Measurements from ENCODE around the gene UBQLN4. TPM values are rescaled to one million over a fixed set of nuclear protein-coding genes. Genes with fewer than 3 reads are reported as not detected.

UBQLN4 gene
- total and polyA plus RNA-seq, 2 of the 4 experiments (the other 2 are of a cell fraction) = 8.8 to 21.6 TPM

- TF ChIP-seq CHD1 (IDR thresholded peaks at IDR 0.05; ENCODE audit: low read depth, low read length) = no peak
These were observed 63.4 kb downstream of the UBQLN4 start (continued) for GRCh38 chr1:155990005-155990739.

GRCh38 chr1:155989242-155990004, 64.2 kb downstream of the UBQLN4 start:
- no peak overlapping the region for H2BK5ac ChIP-seq (ENCODE audit: low read depth, low read length, poor library complexity, severe bottlenecking)
- H2AK5ac ChIP-seq (ENCODE audit: low read depth, low read length) = peak overlapping the region; percentile 84
- peak overlapping the region; percentile 78; the same call in 1 of the 3 replicates for H2BK15ac ChIP-seq (ENCODE audit: low read depth, low read length)
- TF ChIP-seq RAD21 (IDR thresholded peaks at IDR 0.05; ENCODE audit: low read length) (peak; percentile 98), USF2 (IDR thresholded peaks at IDR 0.05; ENCODE audit: low read depth, low read length) (no peak), CTCF (conservative IDR thresholded peaks at IDR 0.05; ENCODE audit: low read depth, low read length) (peak; percentile 95), CEBPB (IDR thresholded peaks at IDR 0.05; ENCODE audit: low read depth, low read length) (no peak), SMC3 (IDR thresholded peaks at IDR 0.05; ENCODE audit: low read depth, low read length) (peak; percentile 89), POLR2A (IDR thresholded peaks at IDR 0.05; ENCODE audit: low read depth, low read length) (peak; percentile 57; the same call in 1 of the 2 replicates), BHLHE40 (IDR thresholded peaks at IDR 0.05; ENCODE audit: low read depth, low read length) (no peak)
- no peaks in the 10 kb centered on the region for H4K20me1 ChIP-seq (ENCODE audit: insufficient read depth, low read length)
- H3K9me3 ChIP-seq (ENCODE audit: control insufficient read depth, insufficient read depth, low read length) = no peaks in the 10 kb centered on the region
- WGBS, 2 experiments (ENCODE audit: extremely low coverage in 2 of 2, insufficient read length in 1 of 2) = 20% methylated on average over 6 of the region's 9 CpGs; no CpG with 5 or more reads in 1 of the 2 experiments
- H3K4ac ChIP-seq (ENCODE audit: low read depth, low read length) = peak overlapping the region; percentile 89
- peak overlapping the region; percentile 8; the same call in 1 of the 2 replicates for H3K27ac ChIP-seq (ENCODE audit: insufficient read depth, low read length)
- peak overlapping the region; percentile 13; the same call in 1 of the 2 replicates for H3K23ac ChIP-seq (ENCODE audit: low read depth, low read length)
- no peaks in the 10 kb centered on the region for H3K27me3 ChIP-seq (ENCODE audit: control insufficient read depth, insufficient read depth, low read length)
- H3K56ac ChIP-seq (ENCODE audit: extremely low read depth, insufficient read depth, low read length) = no peak overlapping the region
- H3K4me3 ChIP-seq (ENCODE audit: insufficient read depth, low read depth, low read length) = no peak overlapping the region
- in situ Hi-C loops (cut with MboI; ENCODE audit: low sequenced_read_pairs) = loop anchor here (5.0 kb wide), 1 partner anchor 52 kb away; no protein-coding TSS in a partner anchor
- peaks cover 10% of the 10 kb centered on the region for H3K4me1 ChIP-seq (ENCODE audit: control insufficient read depth, insufficient read depth, low read length)
- peak overlapping the region; percentile 80 for H2AK9ac ChIP-seq (replicated peaks; ENCODE audit: low read depth, low read length, poor library complexity)
- H4K5ac ChIP-seq (ENCODE audit: low read depth, low read length) = peak overlapping the region; percentile 73; the same call in 1 of the 2 replicates
- peak overlapping the region; percentile 17 to 91; a peak in 2 of 4 replicates for H4K8ac ChIP-seq (ENCODE audit: low read depth in 2 of 2, low read length in 2 of 2)
- POLR2A ChIA-PET (ENCODE audit: unreplicated experiment) = interaction anchor here (0.6 kb wide), 1 partner anchor 21 kb away, joined by 3 read pairs; no protein-coding TSS in a partner anchor
- H3K36me3 ChIP-seq (ENCODE audit: control insufficient read depth, insufficient read depth, low read length) = no peaks in the 10 kb centered on the region
- peak overlapping the region; percentile 96 for H2AFZ ChIP-seq (replicated peaks; ENCODE audit: low read length, poor library complexity)
- peaks cover 0 to 7% of the 10 kb centered on the region in 2 experiments; a peak in 1 of 4 replicates for H3K79me1 ChIP-seq (ENCODE audit: low read depth in 1 of 2, low read length in 2 of 2)
- peak overlapping the region; percentile 16 for H3K9ac ChIP-seq (ENCODE audit: low read depth, low read length)
- H3K18ac ChIP-seq (ENCODE audit: low read depth, low read length) = no peak overlapping the region; the same call in 1 of the 2 replicates
- dilution Hi-C loops (cut with HindIII; ENCODE audit: low sequenced_read_pairs, unreplicated experiment) = no loop called here
- peak overlapping the region; percentile 91 for H4K91ac ChIP-seq (ENCODE audit: insufficient read depth, low read depth, low read length)
- CTCF ChIA-PET = interaction anchor here (0.6 to 1.3 kb wide), 11 partner anchors 8 to 67 kb away, joined by 3 to 11 read pairs (median 4); partner anchors contain the start of genes KHDC4 and SSR2
- no TSS peak for BruUV-seq (replicated peaks)
- peak overlapping the region; percentile 92 for H2BK120ac ChIP-seq (ENCODE audit: low read depth, low read length)
- ATAC-seq (ENCODE audit: low read depth) = peak; percentile 98
- DNase-seq = peak; percentile 61
- H3K4me2 ChIP-seq (ENCODE audit: low read depth, low read length) = peak overlapping the region; percentile 35; the same call in 1 of the 2 replicates
- peak overlapping the region; percentile 77 for H3K14ac ChIP-seq (replicated peaks; ENCODE audit: low read depth, low read length)
- H3K9me1 ChIP-seq (ENCODE audit: insufficient read depth, low read length) = peaks cover 2% of the 10 kb centered on the region; the same call in 1 of the 2 replicates
- peak overlapping the region; percentile 83 for H2BK20ac ChIP-seq (ENCODE audit: low read depth, low read length)
- intact Hi-C loops (cut with micrococcal nuclease) = loop anchor here (1.0 kb wide), 2 partner anchors 27 to 51 kb away; no protein-coding TSS in a partner anchor
